Activated naive CD8-positive, alpha-beta T cell treated with anti-CD3 and anti-CD28 coated beads, Interleukin-2, amount 10 ng/mL, durations not matched to agents 7 days and 5 days (primary cell): ENCODE results near the gene TAF11L5. TPM values are rescaled to one million over a fixed set of nuclear protein-coding genes. Genes with fewer than 3 reads are reported as not detected.
"Not testable (repeated sequence)": the region's sequence is repeated elsewhere in the genome, so short reads cannot be mapped to it uniquely, and the experiment has no call there.

ENCODE experiments used
- ATAC-seq: fragments of 150-1000 bp; cut with Tn5 transposase; one replicate; pipeline ENCODE4 v1.10.0; 2021; ENCODE audit warnings: low read depth, moderate library complexity
- POLR2A ChIA-PET: fragments of 350-600 bp; sonication (Branson Sonifier 250); formaldehyde crosslinking; loops from one replicate; lab custom pipeline; 2021; ENCODE audit warnings: antibody characterized with exemption; lab: Charles Lee
- DNase-seq: peaks from one replicate; pipeline ENCODE4 v3.0.0; 2021
- H3K27ac Mint-ChIP-seq: one replicate; pipeline ENCODE4 v1.8.0; 2022; ENCODE audit warnings: mild to moderate bottlenecking, mixed read lengths
- H3K27me3 Mint-ChIP-seq: one replicate; pipeline ENCODE4 v1.8.0; 2022; ENCODE audit warnings: mild to moderate bottlenecking, moderate library complexity, mixed read lengths
- H3K36me3 Mint-ChIP-seq: one replicate; pipeline ENCODE4 v1.8.0; 2021; ENCODE audit warnings: mild to moderate bottlenecking, mixed read lengths
- H3K4me1 Mint-ChIP-seq: one replicate; pipeline ENCODE4 v1.8.0; 2021; ENCODE audit warnings: mixed read lengths
- H3K4me3 Mint-ChIP-seq: one replicate; pipeline ENCODE4 v1.8.0; 2022; ENCODE audit warnings: mild to moderate bottlenecking, moderate library complexity, mixed read lengths
- H3K9me3 Mint-ChIP-seq: one replicate; pipeline ENCODE4 v1.8.0; 2021; ENCODE audit warnings: mixed read lengths
- total RNA-seq, 2 experiments: library from RNA; stranded (reverse); gene quantifications; one replicate each; pipeline ENCODE4 v1.2.3, GENCODE V29; 2021

TAF11L5 gene
- total RNA-seq, 2 experiments from 2014 or later, result not detected

DNA sequence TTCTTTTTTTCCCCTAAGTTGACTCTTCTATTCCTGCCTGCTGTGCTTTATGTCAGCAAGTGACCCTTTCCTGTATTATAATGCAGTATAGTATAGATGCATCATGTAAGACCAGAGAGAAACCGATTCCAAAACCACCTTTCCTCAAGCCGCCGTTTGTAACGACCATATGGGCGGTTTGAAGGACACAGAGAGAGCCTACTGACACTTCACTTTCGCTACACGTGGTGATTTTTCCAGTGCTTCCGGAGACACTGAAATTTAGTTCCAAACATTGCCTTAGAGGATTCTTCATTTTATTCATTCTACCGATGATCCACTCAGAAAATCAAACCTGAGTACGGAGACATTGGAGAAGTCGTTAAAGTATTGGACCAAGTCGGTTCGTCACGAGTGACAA lies 5.5 kb upstream of the TAF11L5 start:
- H3K4me1 Mint-ChIP-seq, POLR2A ChIA-PET, H3K36me3 Mint-ChIP-seq, H3K27me3 Mint-ChIP-seq, DNase-seq, ATAC-seq, H3K9me3 Mint-ChIP-seq, H3K4me3 Mint-ChIP-seq, H3K27ac Mint-ChIP-seq: not testable (repeated sequence)

DNA sequence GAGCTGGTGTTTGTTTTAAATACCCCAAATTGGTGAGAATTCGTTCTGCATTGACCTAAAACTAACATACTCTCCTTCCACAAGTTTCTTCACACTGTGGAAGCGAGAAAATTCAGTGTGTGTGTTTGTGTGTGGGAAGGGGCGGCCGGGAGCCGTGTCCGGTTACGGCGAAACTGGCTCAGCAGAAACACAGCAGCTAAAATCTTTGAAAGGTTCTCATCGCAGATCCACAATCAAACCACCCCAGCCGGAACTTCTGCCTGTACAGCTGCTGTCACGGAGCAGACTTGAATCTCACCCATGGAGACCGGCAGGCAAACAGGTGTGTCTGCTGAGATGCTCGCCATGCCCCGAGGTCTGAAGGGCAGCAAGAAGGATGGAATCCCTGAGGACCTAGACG lies 3.5 kb upstream of the TAF11L5 start, which contains the start of gene TAF11L4:
TAF11L4 (plus strand) TSS at position 301 of the 400 bp plus-strand sequence.
- DNase-seq, ATAC-seq, H3K27me3 Mint-ChIP-seq, POLR2A ChIA-PET, H3K9me3 Mint-ChIP-seq, H3K4me1 Mint-ChIP-seq, H3K36me3 Mint-ChIP-seq, H3K27ac Mint-ChIP-seq, H3K4me3 Mint-ChIP-seq: not testable (repeated sequence)

DNA sequence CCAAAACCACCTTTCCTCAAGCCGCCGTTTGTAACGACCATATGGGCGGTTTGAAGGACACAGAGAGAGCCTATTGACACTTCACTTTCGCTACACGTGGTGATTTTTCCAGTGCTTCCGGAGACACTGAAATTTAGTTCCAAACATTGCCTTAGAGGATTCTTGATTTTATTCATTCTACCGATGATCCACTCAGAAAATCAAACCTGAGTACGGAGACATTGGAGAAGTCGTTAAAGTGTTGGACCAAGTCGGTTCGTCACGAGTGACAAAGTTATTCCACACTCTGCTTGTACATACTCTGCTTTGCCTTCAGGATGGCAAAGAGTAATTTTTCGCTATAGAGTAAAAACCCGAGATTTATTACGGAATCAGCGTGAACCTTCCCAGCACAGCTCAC lies 1.5 kb downstream of the TAF11L5 start:
- H3K27ac Mint-ChIP-seq, H3K4me1 Mint-ChIP-seq, DNase-seq, H3K27me3 Mint-ChIP-seq, H3K9me3 Mint-ChIP-seq, H3K4me3 Mint-ChIP-seq, H3K36me3 Mint-ChIP-seq, POLR2A ChIA-PET, ATAC-seq: not testable (repeated sequence)

DNA sequence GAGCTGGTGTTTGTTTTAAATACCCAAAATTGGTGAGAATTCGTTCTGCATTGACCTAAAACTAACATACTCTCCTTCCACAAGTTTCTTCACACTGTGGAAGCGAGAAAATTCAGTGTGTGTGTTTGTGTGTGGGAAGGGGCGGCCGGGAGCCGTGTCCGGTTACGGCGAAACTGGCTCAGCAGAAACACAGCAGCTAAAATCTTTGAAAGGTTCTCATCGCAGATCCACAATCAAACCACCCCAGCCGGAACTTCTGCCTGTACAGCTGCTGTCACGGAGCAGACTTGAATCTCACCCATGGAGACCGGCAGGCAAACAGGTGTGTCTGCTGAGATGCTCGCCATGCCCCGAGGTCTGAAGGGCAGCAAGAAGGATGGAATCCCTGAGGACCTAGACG lies 3.3 kb downstream of the TAF11L5 start, which contains the start of gene TAF11L6:
TAF11L6 (plus strand) TSS at position 301 of the 400 bp plus-strand sequence.
- DNase-seq, H3K27ac Mint-ChIP-seq, H3K36me3 Mint-ChIP-seq, H3K27me3 Mint-ChIP-seq, H3K9me3 Mint-ChIP-seq, POLR2A ChIA-PET, H3K4me1 Mint-ChIP-seq, ATAC-seq, H3K4me3 Mint-ChIP-seq: not testable (repeated sequence)

Other genes with a start within 250 kb of the TAF11L5 start
- gene TAF11L2, start 27.0 kb upstream of the TAF11L5 start, total RNA-seq, result not detected
- not detected for gene TAF11L3, start 6.9 kb upstream of the TAF11L5 start, total RNA-seq
- not detected for gene TAF11L4, start 3.4 kb upstream of the TAF11L5 start, total RNA-seq
- not detected for gene TAF11L6, start 3.4 kb downstream of the TAF11L5 start, total RNA-seq
- gene TAF11L7, start 60.5 kb downstream of the TAF11L5 start, total RNA-seq, result not detected
- gene TAF11L8, start 65.7 kb downstream of the TAF11L5 start, total RNA-seq, result not detected
- gene TAF11L9, start 69.2 kb downstream of the TAF11L5 start, total RNA-seq, result not detected
- not detected for gene TAF11L10, start 72.6 kb downstream of the TAF11L5 start, total RNA-seq
- not detected for gene TAF11L11, start 78.9 kb downstream of the TAF11L5 start, total RNA-seq
- gene TAF11L12, start 85.2 kb downstream of the TAF11L5 start, total RNA-seq, result not detected
- not detected for gene TAF11L13, start 106.9 kb downstream of the TAF11L5 start, total RNA-seq
- gene TAF11L14, start 109.2 kb downstream of the TAF11L5 start, total RNA-seq, result not detected